GM12878 (cell line): ENCODE data around the gene RILPL2. TPM values are rescaled to one million over a fixed set of nuclear protein-coding genes. Genes with fewer than 3 reads are reported as not detected.

Experiments
- ATAC-seq: fragments of 200-7000 bp; cut with Tn5 transposase; 3 replicates; pipeline ENCODE4 v1.9.1; 2020; ENCODE audit warnings: mild to moderate bottlenecking, moderate library complexity
- BruUV-seq: library from RNA; stranded (reverse); fragments of 400-500 nt; replicated peaks from 2 replicates; lab custom pipeline; 2021; lab: Mats Ljungman, UMichigan
- CTCF ChIA-PET: fragments of 300-600 bp; sonication (Branson Sonifier 250); formaldehyde crosslinking; extraction: SDS; loops from one replicate; lab custom pipeline; 2021; ENCODE audit warnings: inconsistent platforms; lab: Yijun Ruan, JAX
- POLR2A ChIA-PET: fragments of 350-600 bp; formaldehyde crosslinking; extraction: SDS; loops from one replicate; lab custom pipeline; 2021; ENCODE audit warnings: inconsistent platforms; lab: Charles Lee
- RAD21 ChIA-PET: fragments of 300-600 bp; sonication (Branson Sonifier 250); formaldehyde crosslinking; loops from one replicate; lab custom pipeline; 2023; ENCODE audit warnings: antibody characterized with exemption; ENCODE audit not compliant: unreplicated experiment; lab: Charles Lee
- SMC1A ChIA-PET: fragments of 300-600 bp; sonication (Branson Sonifier 250); formaldehyde crosslinking; loops from one replicate; lab custom pipeline; 2023; ENCODE audit not compliant: unreplicated experiment, uncharacterized antibody; lab: Charles Lee
- DNase-seq: peaks from one replicate; pipeline ENCODE4 v3.0.0-alpha.2; 2011; ENCODE audit warnings: low read depth, low spot score
- FAIRE-seq: peaks from 3 replicates; lab custom pipeline; 2011; peaks lifted over from hg19 to GRCh38; lab: Jason Lieb, UNC
- H2AFZ ChIP-seq: 2 replicates; pipeline ENCODE4 v1.6.0; 2011; ENCODE audit warnings: low read depth, low read length, control low read depth; ENCODE audit not compliant: control insufficient read depth
- H3K27ac ChIP-seq: 2 replicates; pipeline ENCODE4 v1.5.1; 2011; ENCODE audit warnings: control low read depth; ENCODE audit not compliant: control insufficient read depth, insufficient read depth
- H3K27me3 ChIP-seq, 2 experiments: replicated peaks in 1 of 2; 2 replicates each; pipeline versions ENCODE4 v1.6.0 to v1.6.1; 2011; ENCODE audit warnings: low read length in 1 of 2; ENCODE audit not compliant: control insufficient read depth in 2 of 2, insufficient read depth in 2 of 2
- H3K36me3 ChIP-seq, 2 experiments: 2 replicates each; pipeline ENCODE4 v1.5.1; 2011; ENCODE audit warnings: low read length in 1 of 2; ENCODE audit not compliant: control insufficient read depth in 2 of 2, insufficient read depth in 2 of 2
- H3K4me1 ChIP-seq: 2 replicates; pipeline ENCODE4 v1.6.1; 2011; ENCODE audit warnings: mild to moderate bottlenecking, low read length, moderate library complexity, mixed read lengths; ENCODE audit not compliant: control insufficient read depth, insufficient read depth
- H3K4me2 ChIP-seq: 2 replicates; pipeline ENCODE4 v1.6.0; 2011; ENCODE audit warnings: control low read depth; ENCODE audit not compliant: control insufficient read depth, insufficient read depth
- H3K4me3 ChIP-seq: fragments of 200-600 bp; sonication (generic); 2 replicates; pipeline ENCODE4 v1.5.1; 2016
- H3K79me2 ChIP-seq: 2 replicates; pipeline ENCODE4 v1.6.0; 2011; ENCODE audit warnings: low read length; ENCODE audit not compliant: control insufficient read depth, insufficient read depth
- H3K9ac ChIP-seq: 2 replicates; pipeline ENCODE4 v1.8.0; 2011; ENCODE audit warnings: low read length, control low read depth, mixed read lengths; ENCODE audit not compliant: control insufficient read depth, insufficient read depth
- H3K9me3 ChIP-seq: replicated peaks from 3 replicates; pipeline ENCODE4 v1.5.1; 2011; ENCODE audit warnings: mild to moderate bottlenecking, low read length; ENCODE audit not compliant: control insufficient read depth, insufficient read depth
- H4K20me1 ChIP-seq: 2 replicates; pipeline ENCODE4 v1.6.0; 2011; ENCODE audit not compliant: control insufficient read depth, insufficient read depth
- ATF3 ChIP-seq: IDR thresholded peaks from 2 replicates; pipeline ENCODE4 v1.6.1; 2011; ENCODE audit warnings: low read depth, mild to moderate bottlenecking, low read length, moderate library complexity, borderline replicate concordance; ENCODE audit errors: extremely low read depth
- CREB1 ChIP-seq: IDR thresholded peaks from 2 replicates; pipeline ENCODE4 v1.6.1; 2012; ENCODE audit warnings: low read depth, mild to moderate bottlenecking, inconsistent platforms
- GATAD2B ChIP-seq: fragments of 450-650 bp; conservative IDR thresholded peaks from 2 replicates; pipeline ENCODE4 v1.6.1; 2017; ENCODE audit warnings: low read depth, mild to moderate bottlenecking, moderate library complexity
- JUND ChIP-seq: IDR thresholded peaks from 2 replicates; pipeline ENCODE4 v1.6.1; 2012; ENCODE audit warnings: low read depth, mild to moderate bottlenecking, low read length, improper control_type of control experiment, moderate library complexity
- NFIC ChIP-seq: IDR thresholded peaks from 2 replicates; pipeline ENCODE4 v1.6.1; 2012; ENCODE audit warnings: low read depth, mild to moderate bottlenecking, inconsistent platforms, low read length, moderate library complexity
- PML ChIP-seq: IDR thresholded peaks from 2 replicates; pipeline ENCODE4 v1.6.1; 2012; ENCODE audit warnings: low read length, inconsistent platforms
- POLR2AphosphoS5 ChIP-seq: IDR thresholded peaks from 2 replicates; pipeline ENCODE4 v1.6.1; 2011; ENCODE audit warnings: mild to moderate bottlenecking, low read length, inconsistent platforms
- RAD21 ChIP-seq: IDR thresholded peaks from 2 replicates; pipeline ENCODE4 v1.6.1; 2011; ENCODE audit warnings: mild to moderate bottlenecking, low read depth, low read length, moderate library complexity; ENCODE audit not compliant: insufficient read depth
- RAD51 ChIP-seq: fragments of 450-650 bp; IDR thresholded peaks from 2 replicates; pipeline ENCODE4 v1.6.1; 2016; ENCODE audit warnings: moderate library complexity, mild to moderate bottlenecking, inconsistent platforms
- RELA ChIP-seq: fragments of 450-650 bp; IDR thresholded peaks from 2 replicates; pipeline ENCODE4 v1.8.0; 2014; ENCODE audit warnings: borderline replicate concordance; ENCODE audit not compliant: partially characterized antibody
- SIN3A ChIP-seq: IDR thresholded peaks from 2 replicates; pipeline ENCODE4 v1.6.1; 2012; ENCODE audit warnings: low read depth, low read length, improper control_type of control experiment
- SREBF2 ChIP-seq: IDR thresholded peaks from 2 replicates; pipeline ENCODE4 v1.6.1; 2012; ENCODE audit warnings: mild to moderate bottlenecking, low read length
- WRNIP1 ChIP-seq: IDR thresholded peaks from 2 replicates; pipeline ENCODE4 v1.6.1; 2011; ENCODE audit warnings: low read depth, low read length, improper control_type of control experiment, borderline replicate concordance
- ZNF24 ChIP-seq: fragments of 450-650 bp; IDR thresholded peaks from 2 replicates; pipeline ENCODE4 v1.6.1; 2017; ENCODE audit warnings: antibody characterized with exemption, mild to moderate bottlenecking
- WGBS: methylation state at CpG from one replicate; pipeline ENCODE4 v1.1.6; 2016; ENCODE audit warnings: low lambda C conversion rate; ENCODE audit not compliant: insufficient replicate concordance, insufficient coverage; ENCODE audit errors: missing lambda C conversion rate; 5-methylcytosine and 5-hydroxymethylcytosine counted together
- in situ Hi-C: fragments of 300-500 bp; cut with MboI; formaldehyde crosslinking; loops from 9 replicates; pipeline ENCODE4 v1.14.3; 2018; ENCODE audit warnings: mixed read lengths
- intact Hi-C: fragments of 100-400 bp; cut with micrococcal nuclease; formaldehyde crosslinking; loops from one replicate; pipeline ENCODE4 v1.14.2; 2022; ENCODE audit not compliant: unreplicated experiment
- polyA plus RNA-seq, 11 experiments: library from polyadenylated mRNA; depleted of rRNA in 4 of 11; unstranded in 6 of 11; stranded (reverse) in 5 of 11; fragments of >200 nt; fragmentation: Nextera tagmentation in 4 of 11; fragmentation: Illumina TruSeq in 1 of 11; extraction: Ambion mirVana in 4 of 11; extraction: Trizol in 1 of 11; gene quantifications; 1 replicate in 1 of 11; 2 replicates in 10 of 11; pipeline versions ENCODE4 v1.2.1 to v1.2.3, GENCODE V29; 2011 to 2016; ENCODE audit warnings: inconsistent platforms in 2 of 11, missing spikeins in 2 of 11, low read depth in 1 of 11
- total RNA-seq, 4 experiments: library from RNA; depleted of rRNA in 3 of 4; stranded (reverse); fragments of >200 nt in 3 of 4; fragmentation: Illumina TruSeq in 1 of 4; extraction: Trizol in 1 of 4; gene quantifications; 2 replicates each; pipeline versions ENCODE4 v1.2.1 to v1.2.3, GENCODE V29; 2013 to 2021

Gene RILPL2
- total and polyA plus RNA-seq, 10 of the 15 experiments (the other 5 are each of a cell fraction or from before 2014, with no cell fraction given): 3.5 to 38.5 (median 19.7) TPM

- SMC1A ChIA-PET: interaction anchor here (0.8 to 6.2 kb wide), 9 partner anchors 13 to 63 kb away, joined by 3 to 44 read pairs (median 5); partner anchors contain the start of genes KMT5A and SNRNP35
- peaks cover 4% of the 10 kb centered on the region; the same call in 2 of the 3 replicates for H3K9me3 ChIP-seq
- H4K20me1 ChIP-seq: no peaks in the 10 kb centered on the region
- intact Hi-C loops: no loop called here
- no peak overlapping the region for H2AFZ ChIP-seq
- ATAC-seq: no peak
- CTCF ChIA-PET: interaction anchor here (1.0 to 1.3 kb wide), 2 partner anchors 32 to 45 kb away, joined by 3 to 6 read pairs; partner anchors contain the start of gene KMT5A
- peak overlapping the region; percentile 66 for H3K27ac ChIP-seq
- peak overlapping the region; percentile 94 for H3K4me2 ChIP-seq
- H3K36me3 ChIP-seq: peaks cover 3 to 26% of the 10 kb centered on the region in 2 experiments
- WGBS: 99% methylated on average over 6 of the region's 6 CpGs
- no peaks in the 10 kb centered on the region for H3K27me3 ChIP-seq
- peaks cover 35% of the 10 kb centered on the region for H3K4me1 ChIP-seq
- peaks cover 64% of the 10 kb centered on the region for H3K79me2 ChIP-seq
- POLR2A ChIA-PET: interaction anchor here (2.7 kb wide), 1 partner anchor 30 kb away, joined by 27 read pairs; the partner anchor contains the start of gene SNRNP35
- in situ Hi-C loops: loop anchor here (25.0 kb wide), 1 partner anchor 1484 kb away; the partner anchor contains the start of gene UBC
- no peak for FAIRE-seq
- H3K4me3 ChIP-seq: peak overlapping the region; percentile 46; the same call in 1 of the 2 replicates
- H3K9ac ChIP-seq: no peak overlapping the region
- RAD21 ChIA-PET: interaction anchor here (0.8 to 2.1 kb wide), 5 partner anchors 8 to 63 kb away, joined by 3 to 22 read pairs (median 14); partner anchors contain the start of genes RILPL2 and SBNO1
- TF ChIP-seq ATF3 (no peak), POLR2AphosphoS5 (no peak), RELA (no peak), JUND (no peak), PML (no peak), NFIC (no peak), SREBF2 (no peak), RAD21 (no peak), GATAD2B (no peak), SIN3A (no peak), WRNIP1 (no peak), CREB1 (no peak), ZNF24 (no peak), RAD51 (no peak)
- no peak for DNase-seq
- TSS peak; percentile 47 for BruUV-seq
Measured at GRCh38 chr12:123428591-123428990, 7.9 kb downstream of the RILPL2 start.
